NCI-H2227 (cell line): ENCODE data around the gene GLDC.
A peak's percentile ranks its signal among the peaks of the same experiment; 100 is the strongest.
"Not testable (repeated sequence)": the region's sequence is repeated elsewhere in the genome, so short reads cannot be mapped to it uniquely, and the experiment has no call there.

Experiments used
- DNase-seq: peaks from one replicate; lab custom pipeline; 2025; ENCODE audit not compliant: unreplicated experiment; lab: John Stamatoyannopoulos, UW

The GLDC gene

DNA sequence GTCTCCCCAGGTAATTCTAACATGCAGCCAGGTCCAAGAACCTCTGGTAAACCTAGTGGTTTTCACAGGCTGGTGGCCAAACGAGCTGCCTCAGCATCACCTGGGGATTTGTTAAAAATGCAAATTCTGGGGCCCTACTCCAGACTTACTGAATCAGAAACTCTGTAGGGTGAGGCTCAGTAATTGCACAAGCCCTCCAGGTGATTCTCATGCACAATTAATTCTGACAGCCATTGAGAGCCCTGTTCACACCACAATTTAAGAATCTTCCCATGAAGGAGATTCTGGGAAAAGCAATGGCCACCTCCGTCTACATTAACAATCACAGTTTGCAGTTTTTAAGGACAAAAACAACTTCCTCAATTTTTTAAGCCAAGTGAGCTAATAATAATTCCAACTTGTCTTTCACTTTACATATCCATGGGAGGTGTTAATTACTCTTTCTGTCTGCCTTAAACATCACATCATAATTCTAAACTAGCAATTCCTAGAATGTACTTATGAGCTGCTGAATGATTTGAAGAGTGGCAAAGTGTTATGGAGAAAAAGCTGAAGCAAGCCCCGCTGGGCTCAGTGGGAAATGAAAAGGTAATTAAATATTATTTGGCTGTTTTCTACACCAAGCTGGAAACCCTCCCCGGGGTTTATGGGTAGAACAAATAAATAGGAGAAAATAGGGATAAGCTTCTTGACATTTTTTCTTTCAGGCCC lies 70.0 kb downstream of the GLDC start:
- DNase-seq, result no peak

- DNase-seq, result no peak
Observed at GRCh38 chr9:6567140-6567591, 78.4 kb downstream of the GLDC start.

DNA sequence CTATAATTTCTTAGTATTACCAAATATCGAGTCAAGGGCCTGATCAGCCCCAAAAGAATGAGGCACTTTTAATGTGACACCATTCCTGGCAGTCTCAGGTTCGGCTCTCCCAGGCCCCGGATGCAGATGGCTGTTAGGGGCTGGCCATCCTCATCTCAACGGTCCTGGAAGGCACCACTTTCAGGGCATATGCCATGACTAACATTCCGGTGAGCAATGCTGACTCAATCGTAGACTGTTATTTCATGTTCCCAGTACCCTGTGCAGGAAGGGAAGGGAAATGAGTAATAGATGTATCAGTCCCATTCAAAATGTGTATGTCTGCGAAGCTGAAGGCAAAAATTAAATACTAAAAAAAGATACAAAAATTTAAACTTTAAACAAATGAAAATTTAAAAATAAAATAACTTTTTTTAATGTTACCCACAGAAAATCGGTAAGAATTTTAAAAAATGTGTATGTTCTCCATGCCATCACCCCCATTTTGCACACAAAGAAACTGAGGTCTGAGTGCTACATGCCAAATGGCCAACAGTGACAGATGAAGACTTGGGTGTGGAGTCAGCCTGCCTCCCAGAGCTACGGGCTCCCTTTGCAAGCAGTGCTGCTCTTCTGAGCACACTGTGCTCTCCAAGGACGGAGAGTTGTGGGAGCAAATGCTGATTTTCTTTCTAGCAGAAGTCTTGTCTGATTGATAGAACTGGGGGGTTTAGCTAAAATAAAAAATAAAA lies 79.0 kb downstream of the GLDC start:
- no peak for DNase-seq

- no peak for DNase-seq
Observed at GRCh38 chr9:6565312-6565711, 80.2 kb downstream of the GLDC start.

- DNase-seq, result no peak
Observed at GRCh38 chr9:6564868-6565267, 80.7 kb downstream of the GLDC start.

GRCh38 chr9:6564360-6564759 lies 81.2 kb downstream of the GLDC start:
- DNase-seq, result no peak

- no peak for DNase-seq
Observed at GRCh38 chr9:6562871-6563430, 82.6 kb downstream of the GLDC start.

- DNase-seq, result no peak
Observed at GRCh38 chr9:6562201-6562600, 83.3 kb downstream of the GLDC start.

DNA sequence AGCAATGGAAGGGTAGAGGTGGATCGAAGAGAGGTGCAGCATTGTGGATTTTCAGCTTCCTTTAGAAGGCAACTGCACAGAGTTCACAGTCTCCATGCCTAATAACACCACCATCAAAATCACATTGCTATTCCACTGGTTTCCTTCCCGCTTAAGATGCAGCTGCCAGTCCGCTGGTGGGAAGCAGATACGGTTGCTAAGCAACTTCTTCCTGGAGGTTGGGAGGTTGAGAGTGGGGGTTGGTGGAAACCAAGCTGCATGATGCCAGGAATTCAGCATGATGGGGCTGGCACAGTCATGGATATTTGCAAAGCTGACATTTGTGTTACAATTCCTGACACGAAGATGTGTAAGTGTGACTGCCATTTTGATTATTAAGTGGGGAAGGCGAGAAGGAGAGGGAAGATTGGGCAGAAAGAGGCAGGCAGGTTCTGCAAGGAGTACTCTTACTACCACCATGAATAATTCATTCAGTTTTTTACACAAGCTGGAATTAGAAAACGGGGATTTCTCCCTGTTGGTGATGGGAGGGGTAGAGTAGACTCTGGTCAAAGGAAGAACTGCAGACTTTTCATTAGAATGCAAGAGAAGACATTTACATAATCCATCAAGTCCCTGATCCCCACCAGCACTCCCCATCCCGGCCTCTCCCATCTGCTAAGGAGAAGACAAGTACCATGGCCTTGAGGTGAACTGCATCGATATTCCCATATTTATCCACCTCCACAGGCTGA lies 87.5 kb downstream of the GLDC start:
- DNase-seq, result peak; percentile 92

GRCh38 chr9:6553866-6554265 lies 91.7 kb downstream of the GLDC start:
- no peak for DNase-seq

GRCh38 chr9:6552498-6553121 lies 92.9 kb downstream of the GLDC start:
- no peak for DNase-seq

GRCh38 chr9:6552033-6552432 lies 93.5 kb downstream of the GLDC start:
- no peak for DNase-seq

DNA sequence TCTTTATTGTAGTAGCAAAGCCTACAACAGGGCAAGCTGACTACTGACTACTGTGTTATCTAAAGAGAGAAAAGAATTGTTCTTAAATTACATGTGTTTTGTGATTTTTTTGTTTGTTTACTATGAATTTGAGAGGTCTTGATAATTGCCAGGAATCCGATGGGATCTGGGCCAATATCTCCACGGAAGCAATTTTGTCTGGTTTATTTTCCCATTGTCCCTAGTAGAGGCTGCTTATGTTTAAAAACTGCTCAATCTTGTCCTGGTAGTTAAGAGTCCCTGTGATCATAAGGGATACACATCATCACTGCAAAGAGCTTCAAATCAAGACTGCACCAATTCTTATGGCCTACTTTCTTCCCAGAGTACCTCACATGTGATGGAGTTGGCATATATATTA lies 94.4 kb downstream of the GLDC start:
- peak; percentile 31 for DNase-seq

- peak; percentile 54 for DNase-seq
Observed at GRCh38 chr9:6549106-6549800, 96.3 kb downstream of the GLDC start.

- DNase-seq, result no peak
Observed at GRCh38 chr9:6545017-6545691, 100.4 kb downstream of the GLDC start.

DNA sequence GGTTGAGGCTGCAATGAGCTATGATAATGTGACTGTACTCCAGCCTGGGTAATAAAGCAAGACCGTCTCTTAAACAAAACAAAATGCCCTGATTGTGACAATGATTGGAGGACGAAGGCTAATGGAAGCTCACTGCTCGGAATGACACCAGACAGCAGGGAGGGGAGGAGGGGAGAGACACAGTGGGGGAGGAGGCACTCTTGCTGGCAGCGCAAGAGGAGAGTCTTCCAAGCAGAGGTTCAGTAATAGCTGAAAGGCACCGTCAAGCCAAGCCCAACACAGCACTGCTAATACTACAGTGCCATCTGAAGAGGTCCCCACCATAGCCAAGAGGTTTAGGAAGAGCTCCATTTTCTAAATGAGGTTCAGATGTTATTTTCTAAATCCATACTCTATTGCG lies 102.3 kb downstream of the GLDC start:
- peak; percentile 40 for DNase-seq

GRCh38 chr9:6542617-6543016 lies 102.9 kb downstream of the GLDC start:
- DNase-seq, result not testable (repeated sequence)

GRCh38 chr9:6538666-6539071 lies 106.9 kb downstream of the GLDC start:
- DNase-seq, result no peak

DNA sequence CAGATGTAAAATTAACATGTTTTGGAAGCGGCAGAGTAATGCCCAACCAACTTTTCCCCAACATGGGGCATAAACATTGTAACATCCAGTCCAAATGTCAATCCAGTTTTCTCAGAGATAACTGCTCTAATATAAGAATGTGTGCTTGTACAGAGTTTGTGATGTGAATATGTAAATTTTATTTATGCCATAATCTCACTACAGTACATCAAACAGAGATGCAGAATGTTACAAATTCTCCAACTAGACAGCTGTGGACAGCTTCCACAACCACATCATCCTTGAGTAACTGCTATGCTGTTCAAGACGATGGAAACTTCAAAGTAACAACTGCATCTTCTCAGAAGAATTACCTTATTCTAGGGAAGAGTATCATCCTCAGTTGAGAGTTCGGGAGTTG lies 109.9 kb downstream of the GLDC start:
- no peak for DNase-seq
